Stimulated activated CD8-positive, alpha-beta memory T cell treated with anti-CD3 and anti-CD28 coated beads, Interleukin-4, amount 100 ng/mL, for 1 hour (primary cell): ENCODE results near the gene PLA2G4D.

Source experiments
- DNase-seq, 2 donors: peaks; one replicate each; pipeline ENCODE4 v3.0.0-alpha.2; 2020; ENCODE audit warnings: low read depth in 2 of 2, low spot score in 1 of 2

The PLA2G4D gene

GRCh38 chr15:42056934-42057798, 37.2 kb downstream of the PLA2G4D start:
- DNase-seq = peak in 1 of 2 donors; percentile 1

- DNase-seq = no peak
Measured at GRCh38 chr15:42053914-42054313, 40.4 kb downstream of the PLA2G4D start.

GRCh38 chr15:42053010-42053409, 41.4 kb downstream of the PLA2G4D start:
- DNase-seq = no peak

- DNase-seq = no peak
Measured at GRCh38 chr15:42050484-42051255, 43.7 kb downstream of the PLA2G4D start.

GRCh38 chr15:42048821-42049200, 45.6 kb downstream of the PLA2G4D start:
- no peak for DNase-seq

- no peak for DNase-seq
Measured at GRCh38 chr15:42048080-42048820, 46.1 kb downstream of the PLA2G4D start.

GRCh38 chr15:42046597-42046996, 47.8 kb downstream of the PLA2G4D start:
- no peak for DNase-seq

- no peak for DNase-seq
Measured at GRCh38 chr15:42045211-42045615, 49.1 kb downstream of the PLA2G4D start.

GRCh38 chr15:42042602-42043400, 51.6 kb downstream of the PLA2G4D start:
- DNase-seq = no peak

- DNase-seq = no peak
Measured at GRCh38 chr15:42038401-42038800, 56.0 kb downstream of the PLA2G4D start.

GRCh38 chr15:42037656-42038055, 56.7 kb downstream of the PLA2G4D start:
- DNase-seq = no peak

GRCh38 chr15:42036966-42037365, 57.4 kb downstream of the PLA2G4D start:
- DNase-seq = no peak

- DNase-seq = no peak
Measured at GRCh38 chr15:42036112-42036905, 58.1 kb downstream of the PLA2G4D start.

- DNase-seq = no peak
Measured at GRCh38 chr15:42035435-42035761, 59.0 kb downstream of the PLA2G4D start.

- DNase-seq = no peak
Measured at GRCh38 chr15:42034628-42035434, 59.5 kb downstream of the PLA2G4D start.

- DNase-seq = no peak
Measured at GRCh38 chr15:42033214-42033873, 61.0 kb downstream of the PLA2G4D start.

GRCh38 chr15:42032376-42033213, 61.8 kb downstream of the PLA2G4D start:
- no peak for DNase-seq
